ENCODE data around the gene FER.
"Not testable (repeated sequence)": the region's sequence is repeated elsewhere in the genome, so short reads cannot be mapped to it uniquely, and the experiment has no call there.

The FER gene

DNA sequence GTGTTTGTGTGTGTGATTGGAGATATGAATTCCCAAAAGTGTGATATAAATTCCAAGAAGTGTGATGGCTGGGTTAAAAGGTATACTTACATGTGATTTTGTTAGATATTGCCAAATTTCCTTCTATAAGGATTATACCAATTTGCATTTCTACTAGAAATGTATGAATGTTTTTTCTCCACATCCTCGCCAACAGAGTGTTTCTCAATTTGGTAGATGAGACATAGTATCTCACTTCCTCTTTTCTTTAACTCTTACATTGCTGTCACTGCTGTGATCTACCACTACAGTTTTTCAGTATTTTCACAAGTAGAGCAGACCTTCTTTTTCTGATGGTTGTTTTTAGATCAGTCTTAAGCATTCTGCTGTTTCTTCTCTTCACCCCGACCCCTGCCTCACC, 111.3 kb downstream of the FER start:
- Histone ChIP-seq H3K27ac (ENCODE audit: low read depth, low read length) (no peak overlapping the region), H3K9me2 (replicated peaks; ENCODE audit: insufficient read depth, low read length) (no peaks in the 10 kb centered on the region), H4K20me1 (ENCODE audit: low read depth, low read length) (no peaks in the 10 kb centered on the region), H3K4me3 (ENCODE audit: insufficient read depth, low read length, poor library complexity, severe bottlenecking) (peak overlapping the region; percentile 11), H3F3A (ENCODE audit: insufficient read depth) (0 out of 2 replicates have a peak, but pooled peaks cover 4% of the 10 kb centered on the region), H2AFZ (ENCODE audit: low read depth, low read length, severe bottlenecking) (no peak overlapping the region), H3K9ac (ENCODE audit: low read length) (no peak overlapping the region), H3K9me3 (ENCODE audit: insufficient read depth, low read length) (no peaks in the 10 kb centered on the region), H3K79me2 (ENCODE audit: insufficient read depth, low read length) (no peaks in the 10 kb centered on the region), H3K4me2 (ENCODE audit: low read depth, low read length, poor library complexity, severe bottlenecking) (peak overlapping the region; percentile 52), H3K36me3 (ENCODE audit: low read length) (no peaks in the 10 kb centered on the region), H3K27me3 (ENCODE audit: low read length) (no peaks in the 10 kb centered on the region)
- TF ChIP-seq, protein P1, sequence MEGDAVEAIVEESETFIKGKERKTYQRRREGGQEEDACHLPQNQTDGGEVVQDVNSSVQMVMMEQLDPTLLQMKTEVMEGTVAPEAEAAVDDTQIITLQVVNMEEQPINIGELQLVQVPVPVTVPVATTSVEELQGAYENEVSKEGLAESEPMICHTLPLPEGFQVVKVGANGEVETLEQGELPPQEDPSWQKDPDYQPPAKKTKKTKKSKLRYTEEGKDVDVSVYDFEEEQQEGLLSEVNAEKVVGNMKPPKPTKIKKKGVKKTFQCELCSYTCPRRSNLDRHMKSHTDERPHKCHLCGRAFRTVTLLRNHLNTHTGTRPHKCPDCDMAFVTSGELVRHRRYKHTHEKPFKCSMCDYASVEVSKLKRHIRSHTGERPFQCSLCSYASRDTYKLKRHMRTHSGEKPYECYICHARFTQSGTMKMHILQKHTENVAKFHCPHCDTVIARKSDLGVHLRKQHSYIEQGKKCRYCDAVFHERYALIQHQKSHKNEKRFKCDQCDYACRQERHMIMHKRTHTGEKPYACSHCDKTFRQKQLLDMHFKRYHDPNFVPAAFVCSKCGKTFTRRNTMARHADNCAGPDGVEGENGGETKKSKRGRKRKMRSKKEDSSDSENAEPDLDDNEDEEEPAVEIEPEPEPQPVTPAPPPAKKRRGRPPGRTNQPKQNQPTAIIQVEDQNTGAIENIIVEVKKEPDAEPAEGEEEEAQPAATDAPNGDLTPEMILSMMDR (IDR thresholded peaks at IDR 0.05; ENCODE audit: insufficient read depth, low read length, poor library complexity, severe bottlenecking) = no peak
- no peak for TF ChIP-seq EZH2phosphoT487 (conservative IDR thresholded peaks at IDR 0.05; ENCODE audit: low read length)

DNA sequence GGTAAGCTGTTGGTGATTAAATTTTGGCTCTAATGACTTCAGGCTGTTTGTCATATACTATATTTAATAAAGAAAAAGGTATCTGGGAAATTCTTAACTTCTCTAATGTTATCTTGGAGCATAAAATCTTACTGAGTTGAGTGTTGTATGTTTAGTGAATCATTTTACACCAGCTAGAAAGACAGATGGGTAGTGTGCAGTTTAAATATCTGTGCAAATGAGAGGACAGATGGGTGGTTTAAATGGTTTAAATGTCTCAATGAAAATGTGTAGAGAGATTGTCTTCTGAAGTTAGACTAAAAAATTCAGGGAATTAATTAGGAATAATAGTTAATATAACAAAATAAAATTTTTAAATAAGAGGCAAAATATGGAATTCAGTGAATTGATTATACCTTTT, 114.5 kb downstream of the FER start:
- Histone ChIP-seq H4K20me1 (ENCODE audit: low read depth, low read length) (no peaks in the 10 kb centered on the region), H3K27ac (ENCODE audit: low read depth, low read length) (no peak overlapping the region), H3K27me3 (ENCODE audit: low read length) (no peaks in the 10 kb centered on the region), H3K9me3 (ENCODE audit: insufficient read depth, low read length) (no peaks in the 10 kb centered on the region), H3K36me3 (ENCODE audit: low read length) (no peaks in the 10 kb centered on the region), H2AFZ (ENCODE audit: low read depth, low read length, severe bottlenecking) (no peak overlapping the region), H3K79me2 (ENCODE audit: insufficient read depth, low read length) (no peaks in the 10 kb centered on the region), H3K9ac (ENCODE audit: low read length) (no peak overlapping the region), H3K4me3 (ENCODE audit: insufficient read depth, low read length, poor library complexity, severe bottlenecking) (no peak overlapping the region), H3F3A (ENCODE audit: insufficient read depth) (0 out of 2 replicates have a peak, but pooled peaks cover 4% of the 10 kb centered on the region), H3K9me2 (replicated peaks; ENCODE audit: insufficient read depth, low read length) (no peaks in the 10 kb centered on the region), H3K4me2 (ENCODE audit: low read depth, low read length, poor library complexity, severe bottlenecking) (no peak overlapping the region)
- TF ChIP-seq, protein P1 (IDR thresholded peaks at IDR 0.05; ENCODE audit: insufficient read depth, low read length, poor library complexity, severe bottlenecking) = no peak
- no peak for TF ChIP-seq EZH2phosphoT487 (conservative IDR thresholded peaks at IDR 0.05; ENCODE audit: low read length)

DNA sequence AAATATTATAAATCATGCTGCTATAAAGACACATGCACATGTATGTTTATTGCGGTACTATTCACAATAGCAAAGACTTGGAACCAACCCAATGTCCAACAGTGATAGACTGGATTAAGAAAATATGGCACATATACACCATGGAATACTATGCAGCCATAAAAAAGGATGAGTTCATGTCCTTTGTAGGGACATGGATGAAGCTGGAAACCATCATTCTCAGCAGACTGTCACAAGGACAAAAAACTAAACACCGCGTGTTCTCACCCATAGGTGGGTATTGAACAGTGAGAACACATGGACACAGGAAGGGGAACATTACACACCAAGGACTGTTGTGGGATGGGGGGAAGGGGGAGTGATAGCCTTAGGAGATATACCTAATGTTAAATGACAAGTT, 118.4 kb downstream of the FER start:
- not testable (repeated sequence) for H3K9me3 ChIP-seq (ENCODE audit: insufficient read depth, low read length); H3K79me2 ChIP-seq (ENCODE audit: insufficient read depth, low read length); H3K36me3 ChIP-seq (ENCODE audit: low read length); H4K20me1 ChIP-seq (ENCODE audit: low read depth, low read length); H3K9me2 ChIP-seq (replicated peaks; ENCODE audit: insufficient read depth, low read length); H3K27ac ChIP-seq (ENCODE audit: low read depth, low read length); H3K27me3 ChIP-seq (ENCODE audit: low read length); H3K4me2 ChIP-seq (ENCODE audit: low read depth, low read length, poor library complexity, severe bottlenecking); H3K4me3 ChIP-seq (ENCODE audit: insufficient read depth, low read length, poor library complexity, severe bottlenecking); H3K9ac ChIP-seq (ENCODE audit: low read length); H2AFZ ChIP-seq (ENCODE audit: low read depth, low read length, severe bottlenecking); H3F3A ChIP-seq (ENCODE audit: insufficient read depth)

DNA sequence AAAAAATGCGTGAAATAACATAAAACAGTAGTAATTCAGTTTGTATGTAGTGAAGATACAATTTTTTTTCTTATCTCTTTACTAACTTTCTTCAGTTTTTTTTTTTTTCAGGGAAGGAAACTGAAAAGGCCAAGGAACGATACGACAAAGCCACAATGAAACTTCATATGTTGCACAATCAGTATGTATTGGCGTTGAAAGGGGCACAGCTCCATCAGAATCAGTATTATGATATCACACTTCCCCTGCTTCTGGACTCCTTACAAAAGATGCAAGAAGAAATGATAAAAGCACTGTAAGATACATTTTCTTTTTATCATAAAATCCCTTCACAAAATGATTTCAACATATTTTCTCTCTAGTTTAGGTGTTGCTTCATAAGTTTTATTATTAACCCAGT, 120.0 kb downstream of the FER start:
- TF ChIP-seq, protein P1 (IDR thresholded peaks at IDR 0.05; ENCODE audit: insufficient read depth, low read length, poor library complexity, severe bottlenecking) = no peak
- no peak for TF ChIP-seq EZH2phosphoT487 (conservative IDR thresholded peaks at IDR 0.05; ENCODE audit: low read length)
- Histone ChIP-seq H3F3A (ENCODE audit: insufficient read depth) (no peaks in the 10 kb centered on the region), H4K20me1 (ENCODE audit: low read depth, low read length) (no peaks in the 10 kb centered on the region), H3K9ac (ENCODE audit: low read length) (no peak overlapping the region), H3K27ac (ENCODE audit: low read depth, low read length) (no peak overlapping the region), H3K36me3 (ENCODE audit: low read length) (no peaks in the 10 kb centered on the region), H3K27me3 (ENCODE audit: low read length) (no peaks in the 10 kb centered on the region), H3K9me2 (replicated peaks; ENCODE audit: insufficient read depth, low read length) (no peaks in the 10 kb centered on the region), H3K4me2 (ENCODE audit: low read depth, low read length, poor library complexity, severe bottlenecking) (no peak overlapping the region), H3K9me3 (ENCODE audit: insufficient read depth, low read length) (no peaks in the 10 kb centered on the region), H2AFZ (ENCODE audit: low read depth, low read length, severe bottlenecking) (no peak overlapping the region), H3K4me3 (ENCODE audit: insufficient read depth, low read length, poor library complexity, severe bottlenecking) (no peak overlapping the region), H3K79me2 (ENCODE audit: insufficient read depth, low read length) (no peaks in the 10 kb centered on the region)

All from SU-DHL-6 (cell line).